HG02763 (cell line): Measurements from ENCODE around the gene CA5A.

Experiments used
- ATAC-seq: cut with Tn5 transposase; IDR thresholded peaks from one replicate; pipeline ENCODE4 v1.9.1; 2021; ENCODE audit warnings: mild to moderate bottlenecking, moderate library complexity; ENCODE audit not compliant: unreplicated experiment

Gene CA5A

GRCh38 chr16:87841340-87842208, 94.8 kb downstream of the CA5A start:
- no peak for ATAC-seq

GRCh38 chr16:87840271-87840978, 95.9 kb downstream of the CA5A start:
- no peak for ATAC-seq

- no peak for ATAC-seq
Measured at GRCh38 chr16:87839542-87840270, 96.6 kb downstream of the CA5A start.

- no peak for ATAC-seq
Measured at GRCh38 chr16:87838643-87839541, 97.4 kb downstream of the CA5A start.
